ENCODE data around the gene GNPAT. TPM values are rescaled to one million over a fixed set of nuclear protein-coding genes. Genes with fewer than 3 reads are reported as not detected.
A peak's percentile ranks its signal among the peaks of the same experiment; 100 is the strongest.

The GNPAT gene
- total and polyA plus RNA-seq, 4 donors: 14.7 to 32.0 (median 22.7) TPM

DNA sequence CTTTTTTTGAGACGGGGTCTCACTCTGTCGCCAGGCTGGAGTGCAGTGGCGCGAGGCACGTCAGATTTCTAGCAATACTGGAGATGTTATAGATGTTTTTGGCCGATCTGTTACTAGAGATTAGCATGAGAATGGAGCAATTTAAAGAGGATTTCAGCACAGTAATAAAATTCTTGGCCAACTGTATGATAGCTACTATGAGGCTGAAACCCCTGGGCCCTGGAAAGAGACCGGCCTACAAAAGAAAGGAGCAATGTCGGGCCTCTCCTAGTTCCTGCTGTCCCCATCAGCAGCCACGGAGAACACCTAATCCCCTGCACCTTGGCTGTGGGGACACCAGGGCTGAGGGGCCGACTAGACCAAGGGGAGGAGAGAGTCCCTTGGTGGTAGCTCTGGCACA is 9.5 kb upstream of the GNPAT start:
- Histone ChIP-seq H3K36me3 (ENCODE audit: control insufficient read depth in 4 of 4, insufficient read depth in 3 of 4, low read depth in 1 of 4, low read length in 3 of 4) (peaks cover 0 to 15% (median 13%) of the 10 kb centered on the region in 4 donors), H3K27ac (ENCODE audit: low read depth in 1 of 2, low read length in 2 of 2) (no peak overlapping the region)
- WGBS: 98% methylated on average over 10 of the region's 10 CpGs

DNA sequence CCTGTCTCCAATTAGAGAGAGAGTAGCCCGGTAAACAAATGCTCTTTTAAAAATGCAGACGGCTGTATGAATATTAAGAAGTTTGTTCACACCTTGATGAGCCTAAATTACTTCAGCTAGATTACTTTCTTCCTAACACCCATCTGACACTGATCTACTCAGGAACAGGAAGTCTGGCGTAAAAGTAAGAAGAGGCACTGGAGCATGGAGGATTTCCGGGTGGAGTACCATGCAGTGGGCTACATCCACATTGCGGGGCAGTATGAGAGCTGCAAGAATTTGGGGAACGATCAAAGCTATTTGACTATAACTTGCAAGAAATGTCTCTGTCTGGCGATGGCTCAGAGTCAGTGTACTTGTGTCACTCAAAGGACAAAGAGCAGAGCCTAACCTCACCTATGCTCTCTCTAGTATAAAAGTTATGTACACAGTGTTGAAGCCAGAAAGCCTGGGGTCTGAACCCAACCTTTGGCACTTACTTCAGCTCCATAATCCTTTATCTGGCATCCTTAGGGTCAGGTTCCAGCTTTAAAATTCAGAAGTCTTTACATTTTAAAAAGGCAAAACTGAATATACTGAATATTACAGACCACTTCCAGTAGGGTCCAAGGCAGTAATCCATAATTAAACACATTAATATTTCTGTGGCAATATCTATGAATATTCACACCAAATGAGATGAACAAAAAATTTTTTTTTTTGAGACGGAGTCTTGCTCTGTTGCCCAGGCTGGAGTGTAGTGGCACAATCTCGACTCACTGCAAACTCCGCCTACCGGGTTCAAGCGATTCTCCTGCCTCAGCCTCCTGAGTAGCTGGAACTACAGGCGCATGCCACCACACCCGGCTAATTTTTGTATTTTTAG is 7.9 kb upstream of the GNPAT start:
- 37% methylated on average over 14 of the region's 14 CpGs for WGBS
- Histone ChIP-seq H3K9me3 (ENCODE audit: control insufficient read depth in 4 of 4, low read length in 3 of 4) (no peaks in the 10 kb centered on the region), H3K27me3 (ENCODE audit: control insufficient read depth in 4 of 4, insufficient read depth in 4 of 4, low read length in 3 of 4) (no peaks in the 10 kb centered on the region), H3K4me1 (ENCODE audit: control insufficient read depth in 4 of 4, insufficient read depth in 4 of 4, low read length in 3 of 4) (peaks cover 16 to 58% (median 52%) of the 10 kb centered on the region in 4 donors), H3K36me3 (ENCODE audit: control insufficient read depth in 4 of 4, insufficient read depth in 3 of 4, low read depth in 1 of 4, low read length in 3 of 4) (peaks cover 0 to 11% (median 6%) of the 10 kb centered on the region in 4 donors), H3K9ac (ENCODE audit: low read depth in 1 of 2, low read length in 2 of 2) (no peak overlapping the region), H3K4me3 (ENCODE audit: low read depth in 1 of 3, low read length in 3 of 3) (no peak overlapping the region), H3K27ac (ENCODE audit: low read depth in 1 of 2, low read length in 2 of 2) (peak overlapping the region; percentile 53 to 77)
- DNase-seq (ENCODE audit: low spot score): no peak
- TF ChIP-seq HNF4G (IDR thresholded peaks at IDR 0.05) (peak; percentile 69), SP1 (IDR thresholded peaks at IDR 0.05) (peak; percentile 82), EGR1 (IDR thresholded peaks at IDR 0.05; ENCODE audit: low read depth in 2 of 2) (peak in 1 of 2 donors; percentile 30), FOXA1 (IDR thresholded peaks at IDR 0.05) (peak; percentile 57), GABPA (IDR thresholded peaks at IDR 0.05 in 1 of 2, conservative IDR thresholded peaks at IDR 0.05 in 1 of 2) (no peak), YY1 (IDR thresholded peaks at IDR 0.05) (peak; percentile 37), TAF1 (conservative IDR thresholded peaks at IDR 0.05) (no peak), RAD21 (IDR thresholded peaks at IDR 0.05) (peak in 1 of 2 donors; percentile 15), RXRA (IDR thresholded peaks at IDR 0.05) (peak; percentile 91), NR2F2 (IDR thresholded peaks at IDR 0.05) (no peak), HNF4A (conservative IDR thresholded peaks at IDR 0.05) (peak; percentile 96 to 97), FOXA2 (IDR thresholded peaks at IDR 0.05) (peak; percentile 86), JUND (IDR thresholded peaks at IDR 0.05) (peak; percentile 28 to 81)
- TF ChIP-seq, protein P1, sequence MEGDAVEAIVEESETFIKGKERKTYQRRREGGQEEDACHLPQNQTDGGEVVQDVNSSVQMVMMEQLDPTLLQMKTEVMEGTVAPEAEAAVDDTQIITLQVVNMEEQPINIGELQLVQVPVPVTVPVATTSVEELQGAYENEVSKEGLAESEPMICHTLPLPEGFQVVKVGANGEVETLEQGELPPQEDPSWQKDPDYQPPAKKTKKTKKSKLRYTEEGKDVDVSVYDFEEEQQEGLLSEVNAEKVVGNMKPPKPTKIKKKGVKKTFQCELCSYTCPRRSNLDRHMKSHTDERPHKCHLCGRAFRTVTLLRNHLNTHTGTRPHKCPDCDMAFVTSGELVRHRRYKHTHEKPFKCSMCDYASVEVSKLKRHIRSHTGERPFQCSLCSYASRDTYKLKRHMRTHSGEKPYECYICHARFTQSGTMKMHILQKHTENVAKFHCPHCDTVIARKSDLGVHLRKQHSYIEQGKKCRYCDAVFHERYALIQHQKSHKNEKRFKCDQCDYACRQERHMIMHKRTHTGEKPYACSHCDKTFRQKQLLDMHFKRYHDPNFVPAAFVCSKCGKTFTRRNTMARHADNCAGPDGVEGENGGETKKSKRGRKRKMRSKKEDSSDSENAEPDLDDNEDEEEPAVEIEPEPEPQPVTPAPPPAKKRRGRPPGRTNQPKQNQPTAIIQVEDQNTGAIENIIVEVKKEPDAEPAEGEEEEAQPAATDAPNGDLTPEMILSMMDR (IDR thresholded peaks at IDR 0.05; ENCODE audit: low read depth, low read length, missing input control): no peak
- TF ChIP-seq, protein P2, sequence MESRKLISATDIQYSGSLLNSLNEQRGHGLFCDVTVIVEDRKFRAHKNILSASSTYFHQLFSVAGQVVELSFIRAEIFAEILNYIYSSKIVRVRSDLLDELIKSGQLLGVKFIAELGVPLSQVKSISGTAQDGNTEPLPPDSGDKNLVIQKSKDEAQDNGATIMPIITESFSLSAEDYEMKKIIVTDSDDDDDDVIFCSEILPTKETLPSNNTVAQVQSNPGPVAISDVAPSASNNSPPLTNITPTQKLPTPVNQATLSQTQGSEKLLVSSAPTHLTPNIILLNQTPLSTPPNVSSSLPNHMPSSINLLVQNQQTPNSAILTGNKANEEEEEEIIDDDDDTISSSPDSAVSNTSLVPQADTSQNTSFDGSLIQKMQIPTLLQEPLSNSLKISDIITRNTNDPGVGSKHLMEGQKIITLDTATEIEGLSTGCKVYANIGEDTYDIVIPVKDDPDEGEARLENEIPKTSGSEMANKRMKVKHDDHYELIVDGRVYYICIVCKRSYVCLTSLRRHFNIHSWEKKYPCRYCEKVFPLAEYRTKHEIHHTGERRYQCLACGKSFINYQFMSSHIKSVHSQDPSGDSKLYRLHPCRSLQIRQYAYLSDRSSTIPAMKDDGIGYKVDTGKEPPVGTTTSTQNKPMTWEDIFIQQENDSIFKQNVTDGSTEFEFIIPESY (IDR thresholded peaks at IDR 0.05): no peak
- TF ChIP-seq, protein P3, sequence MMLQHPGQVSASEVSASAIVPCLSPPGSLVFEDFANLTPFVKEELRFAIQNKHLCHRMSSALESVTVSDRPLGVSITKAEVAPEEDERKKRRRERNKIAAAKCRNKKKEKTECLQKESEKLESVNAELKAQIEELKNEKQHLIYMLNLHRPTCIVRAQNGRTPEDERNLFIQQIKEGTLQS (IDR thresholded peaks at IDR 0.05): peak; percentile 4
- TF ChIP-seq, protein P4, sequence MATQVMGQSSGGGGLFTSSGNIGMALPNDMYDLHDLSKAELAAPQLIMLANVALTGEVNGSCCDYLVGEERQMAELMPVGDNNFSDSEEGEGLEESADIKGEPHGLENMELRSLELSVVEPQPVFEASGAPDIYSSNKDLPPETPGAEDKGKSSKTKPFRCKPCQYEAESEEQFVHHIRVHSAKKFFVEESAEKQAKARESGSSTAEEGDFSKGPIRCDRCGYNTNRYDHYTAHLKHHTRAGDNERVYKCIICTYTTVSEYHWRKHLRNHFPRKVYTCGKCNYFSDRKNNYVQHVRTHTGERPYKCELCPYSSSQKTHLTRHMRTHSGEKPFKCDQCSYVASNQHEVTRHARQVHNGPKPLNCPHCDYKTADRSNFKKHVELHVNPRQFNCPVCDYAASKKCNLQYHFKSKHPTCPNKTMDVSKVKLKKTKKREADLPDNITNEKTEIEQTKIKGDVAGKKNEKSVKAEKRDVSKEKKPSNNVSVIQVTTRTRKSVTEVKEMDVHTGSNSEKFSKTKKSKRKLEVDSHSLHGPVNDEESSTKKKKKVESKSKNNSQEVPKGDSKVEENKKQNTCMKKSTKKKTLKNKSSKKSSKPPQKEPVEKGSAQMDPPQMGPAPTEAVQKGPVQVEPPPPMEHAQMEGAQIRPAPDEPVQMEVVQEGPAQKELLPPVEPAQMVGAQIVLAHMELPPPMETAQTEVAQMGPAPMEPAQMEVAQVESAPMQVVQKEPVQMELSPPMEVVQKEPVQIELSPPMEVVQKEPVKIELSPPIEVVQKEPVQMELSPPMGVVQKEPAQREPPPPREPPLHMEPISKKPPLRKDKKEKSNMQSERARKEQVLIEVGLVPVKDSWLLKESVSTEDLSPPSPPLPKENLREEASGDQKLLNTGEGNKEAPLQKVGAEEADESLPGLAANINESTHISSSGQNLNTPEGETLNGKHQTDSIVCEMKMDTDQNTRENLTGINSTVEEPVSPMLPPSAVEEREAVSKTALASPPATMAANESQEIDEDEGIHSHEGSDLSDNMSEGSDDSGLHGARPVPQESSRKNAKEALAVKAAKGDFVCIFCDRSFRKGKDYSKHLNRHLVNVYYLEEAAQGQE (IDR thresholded peaks at IDR 0.05): no peak
- TF ChIP-seq, protein P5, sequence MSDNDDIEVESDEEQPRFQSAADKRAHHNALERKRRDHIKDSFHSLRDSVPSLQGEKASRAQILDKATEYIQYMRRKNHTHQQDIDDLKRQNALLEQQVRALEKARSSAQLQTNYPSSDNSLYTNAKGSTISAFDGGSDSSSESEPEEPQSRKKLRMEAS (IDR thresholded peaks at IDR 0.05): no peak

More for the DNA sequence above, 9.5 kb upstream of the GNPAT start:
- Histone ChIP-seq H3K9me3 (ENCODE audit: control insufficient read depth in 4 of 4, low read length in 3 of 4) (no peaks in the 10 kb centered on the region), H3K9ac (ENCODE audit: low read depth in 1 of 2, low read length in 2 of 2) (no peak overlapping the region), H3K4me1 (ENCODE audit: control insufficient read depth in 4 of 4, insufficient read depth in 4 of 4, low read length in 3 of 4) (peaks cover 14 to 44% (median 40%) of the 10 kb centered on the region in 4 donors), H3K4me3 (ENCODE audit: low read depth in 1 of 3, low read length in 3 of 3) (no peak overlapping the region), H3K27me3 (ENCODE audit: control insufficient read depth in 4 of 4, insufficient read depth in 4 of 4, low read length in 3 of 4) (no peaks in the 10 kb centered on the region)
- DNase-seq (ENCODE audit: low spot score): no peak
- TF ChIP-seq TAF1 (conservative IDR thresholded peaks at IDR 0.05): no peak
